Right ventricle myocardium inferior (tissue), 1 donor: ENCODE results near the gene KIF17. TPM values are rescaled to one million over a fixed set of nuclear protein-coding genes. Genes with fewer than 3 reads are reported as not detected.
A peak's percentile ranks its signal among the peaks of the same experiment; 100 is the strongest.

ENCODE experiments used
- ATAC-seq: fragments of 200-7000 bp; cut with Tn5 transposase; one replicate; pipeline ENCODE4 v1.9.1; 2020; ENCODE audit warnings: mild to moderate bottlenecking, moderate library complexity
- DNase-seq: peaks from one replicate; pipeline ENCODE4 v3.0.0; 2021; ENCODE audit errors: missing footprints
- intact Hi-C: fragments of 100-400 bp; cut with DNase I; formaldehyde crosslinking; loops from one replicate; pipeline ENCODE4 v1.11.0; 2022
- total RNA-seq: library from RNA; stranded (reverse); fragmentation: NEBNext Ultra II Directional; extraction: Animal tissue kit (Norgen Biotek cat#: 25700); gene quantifications from one replicate; pipeline ENCODE4 v1.2.1, GENCODE V29; 2021
- donor health status: DM: no; HTN: yes; CAD: no; lungs with severe emphysema.

The KIF17 gene
- total RNA-seq, 1 donor from 2014 or later = 6.0 TPM

DNA sequence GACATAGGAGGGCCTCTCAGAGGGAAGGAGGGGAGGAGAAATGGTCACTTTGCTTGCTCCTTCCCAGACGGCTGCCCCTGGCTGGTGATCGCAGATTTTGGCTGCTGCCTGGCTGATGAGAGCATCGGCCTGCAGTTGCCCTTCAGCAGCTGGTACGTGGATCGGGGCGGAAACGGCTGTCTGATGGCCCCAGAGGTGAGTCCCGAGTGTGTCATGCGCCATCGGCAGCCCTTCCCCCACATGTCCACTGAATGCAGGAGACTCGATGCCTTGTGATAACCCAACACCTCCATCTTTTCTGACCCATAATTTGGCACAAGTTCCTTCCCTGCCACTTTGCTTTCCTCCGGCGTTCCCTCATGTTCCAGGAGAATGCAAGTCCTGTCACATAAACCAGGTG lies 69.4 kb downstream of the KIF17 start:
- ATAC-seq (no peak), DNase-seq (no peak)
- intact Hi-C loops = no loop called here

DNA sequence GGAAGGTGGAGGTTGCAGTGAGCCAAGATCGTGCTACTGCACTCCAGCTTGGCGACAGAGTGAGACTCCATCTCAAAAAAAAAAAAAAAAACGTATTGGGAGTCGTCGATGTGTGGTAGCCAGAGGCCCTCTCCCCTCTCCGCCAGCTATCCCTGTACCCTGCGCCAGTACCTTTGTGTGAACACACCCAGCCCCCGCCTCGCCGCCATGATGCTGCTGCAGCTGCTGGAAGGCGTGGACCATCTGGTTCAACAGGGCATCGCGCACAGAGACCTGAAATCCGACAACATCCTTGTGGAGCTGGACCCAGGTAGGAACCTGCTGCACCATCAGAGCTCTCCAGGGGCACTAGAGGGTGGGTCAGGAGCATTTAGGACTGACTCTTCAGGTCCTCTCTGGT lies 72.4 kb downstream of the KIF17 start:
- ATAC-seq (no peak), DNase-seq (no peak)
- intact Hi-C loops = no loop called here

- ATAC-seq (no peak), DNase-seq (no peak)
- intact Hi-C loops = no loop called here
These were observed 73.4 kb downstream of the KIF17 start for GRCh38 chr1:20644416-20644815.

- ATAC-seq (no peak), DNase-seq (no peak)
- intact Hi-C loops = no loop called here
These were observed 74.7 kb downstream of the KIF17 start for GRCh38 chr1:20643080-20643479.

DNA sequence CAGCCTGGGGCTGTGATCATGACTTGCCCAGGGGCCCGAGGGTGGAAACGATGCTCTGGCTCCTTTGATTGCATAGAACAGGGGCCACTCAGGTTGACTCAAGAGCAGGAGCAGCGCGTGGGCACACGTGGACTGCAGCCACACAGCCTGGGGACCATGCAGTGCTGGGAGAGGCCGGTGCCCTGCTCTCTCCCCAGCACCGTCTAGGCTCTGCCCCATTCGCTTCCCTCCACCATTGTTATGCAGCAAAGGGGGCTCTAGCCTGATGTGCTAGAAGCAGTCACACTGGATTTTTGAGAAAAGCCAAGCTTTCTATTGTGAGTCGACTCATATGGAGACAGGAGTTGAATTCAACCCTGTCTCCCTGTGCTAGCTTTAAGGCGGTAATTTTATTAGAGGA lies 75.8 kb downstream of the KIF17 start:
- ATAC-seq = no peak
- no peak for DNase-seq
- intact Hi-C loops = loop anchor here (2.0 kb wide), 1 partner anchor 67 kb away; no protein-coding TSS in a partner anchor

DNA sequence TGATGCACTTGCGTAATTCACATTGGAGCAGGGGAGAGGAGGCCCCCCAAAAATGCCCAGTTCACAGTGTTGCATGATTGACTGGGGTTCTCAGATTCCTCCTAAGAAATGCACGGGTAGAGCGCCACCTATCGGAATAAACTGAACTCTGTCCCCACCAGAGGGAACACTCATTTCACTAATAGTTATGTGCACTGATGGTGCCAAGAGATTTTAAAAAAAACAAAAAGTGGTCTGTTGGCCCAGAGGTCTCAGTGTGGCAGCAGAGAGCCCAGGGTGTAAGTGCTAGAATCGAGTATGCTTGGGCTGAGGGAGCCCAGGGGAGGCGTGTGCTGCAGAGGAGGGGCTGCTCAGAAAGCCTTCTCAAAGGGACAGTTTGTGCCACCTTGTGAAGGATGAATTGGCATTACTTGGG lies 77.6 kb downstream of the KIF17 start:
- no peak for DNase-seq
- intact Hi-C loops = loop anchor here (2.0 kb wide), 1 partner anchor 65 kb away; no protein-coding TSS in a partner anchor
- ATAC-seq = no peak

DNA sequence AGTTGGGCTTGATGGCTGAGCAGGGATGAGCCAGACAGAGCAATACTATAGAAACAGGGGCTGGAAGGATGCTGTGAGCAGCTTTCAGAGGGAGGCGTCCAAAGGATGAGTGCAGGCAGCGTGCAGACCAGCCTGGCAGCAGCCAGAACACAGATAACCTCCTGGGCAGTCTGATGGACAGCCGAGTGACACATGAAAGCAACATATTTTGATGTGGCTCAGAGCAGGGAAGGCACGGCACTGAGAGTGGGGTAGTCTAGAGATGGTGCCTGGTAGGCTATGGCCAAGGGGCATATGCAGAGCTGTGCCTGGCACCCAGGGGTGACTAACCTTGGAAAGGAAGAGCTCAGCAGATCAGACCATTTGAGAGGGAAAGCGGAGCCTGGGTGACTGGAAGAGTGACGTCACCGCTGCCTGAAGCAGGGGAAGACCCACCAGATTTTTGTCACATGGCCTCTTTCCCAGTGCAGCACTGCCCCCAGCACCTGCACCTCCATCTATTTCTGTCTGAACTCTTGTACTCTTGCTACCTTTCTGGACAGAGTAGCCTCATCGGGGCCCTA lies 80.9 kb downstream of the KIF17 start:
- intact Hi-C loops = no loop called here
- DNase-seq (no peak), ATAC-seq (no peak)

DNA sequence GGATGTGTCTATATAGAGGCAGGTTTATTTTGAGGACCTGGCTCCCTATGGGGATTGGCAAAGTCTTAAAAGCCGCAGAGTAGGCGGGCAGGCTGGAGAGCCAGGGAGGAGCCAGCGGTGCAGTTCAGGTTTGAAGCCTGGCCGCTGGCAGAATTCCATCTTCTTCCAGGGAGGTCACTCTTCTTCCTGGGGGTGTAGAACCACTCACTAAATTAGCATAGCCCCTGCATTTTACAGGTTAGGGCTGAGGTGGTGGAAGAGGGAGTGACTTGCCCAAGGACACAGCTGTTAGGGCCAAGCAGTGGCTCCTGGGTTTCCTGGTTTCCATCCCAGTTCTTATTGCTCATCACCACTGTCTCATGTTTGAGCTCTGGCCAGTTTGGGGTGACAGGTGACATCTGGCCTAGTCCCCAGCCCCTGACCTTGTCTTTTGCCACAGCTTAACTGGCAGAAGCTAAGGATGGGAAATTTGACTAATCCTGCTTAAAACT lies 83.2 kb downstream of the KIF17 start:
- DNase-seq (no peak), ATAC-seq (peak; percentile 64)
- intact Hi-C loops = loop anchor here (5.0 kb wide), 1 partner anchor 57 kb away; no protein-coding TSS in a partner anchor

- no peak for ATAC-seq
- intact Hi-C loops = loop anchor here (5.0 kb wide), 1 partner anchor 57 kb away; no protein-coding TSS in a partner anchor
- DNase-seq = no peak
These were observed 83.7 kb downstream of the KIF17 start for GRCh38 chr1:20634065-20634593.

DNA sequence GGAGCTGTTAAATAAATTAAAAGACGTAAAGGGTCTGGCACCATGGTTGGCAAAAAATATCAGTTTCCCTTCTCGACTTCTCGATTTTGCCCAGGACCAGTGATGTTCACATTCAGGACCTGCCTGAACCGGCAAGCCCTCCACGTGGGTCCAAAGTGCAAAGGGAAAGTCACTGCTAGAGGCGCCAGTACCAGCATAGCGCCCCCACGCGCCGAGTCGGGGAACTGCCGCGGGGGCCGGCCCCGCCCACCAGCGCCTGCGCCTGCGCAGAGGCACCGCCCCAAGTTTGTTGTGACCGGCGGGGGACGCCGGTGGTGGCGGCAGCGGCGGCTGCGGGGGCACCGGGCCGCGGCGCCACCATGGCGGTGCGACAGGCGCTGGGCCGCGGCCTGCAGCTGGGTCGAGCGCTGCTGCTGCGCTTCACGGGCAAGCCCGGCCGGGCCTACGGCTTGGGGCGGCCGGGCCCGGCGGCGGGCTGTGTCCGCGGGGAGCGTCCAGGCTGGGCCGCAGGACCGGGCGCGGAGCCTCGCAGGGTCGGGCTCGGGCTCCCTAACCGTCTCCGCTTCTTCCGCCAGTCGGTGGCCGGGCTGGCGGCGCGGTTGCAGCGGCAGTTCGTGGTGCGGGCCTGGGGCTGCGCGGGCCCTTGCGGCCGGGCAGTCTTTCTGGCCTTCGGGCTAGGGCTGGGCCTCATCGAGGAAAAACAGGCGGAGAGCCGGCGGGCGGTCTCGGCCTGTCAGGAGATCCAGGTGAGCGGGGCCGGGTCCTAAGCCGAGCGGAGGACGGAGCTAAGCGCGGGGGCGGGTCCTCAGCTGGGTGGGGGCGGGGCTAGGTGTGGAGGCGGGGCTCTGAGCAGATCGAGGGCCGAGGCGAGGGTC lies 84.4 kb downstream of the KIF17 start, which contains the start of gene PINK1:
PINK1 (plus strand) TSS at position 269 of the 875 bp plus-strand sequence; CDS start at position 360, 91 bp downstream.
- peak; percentile 91 for ATAC-seq
- intact Hi-C loops = loop anchor here (1.0 to 5.0 kb wide), 2 partner anchors 56 to 111 kb away; no protein-coding TSS in a partner anchor

DNA sequence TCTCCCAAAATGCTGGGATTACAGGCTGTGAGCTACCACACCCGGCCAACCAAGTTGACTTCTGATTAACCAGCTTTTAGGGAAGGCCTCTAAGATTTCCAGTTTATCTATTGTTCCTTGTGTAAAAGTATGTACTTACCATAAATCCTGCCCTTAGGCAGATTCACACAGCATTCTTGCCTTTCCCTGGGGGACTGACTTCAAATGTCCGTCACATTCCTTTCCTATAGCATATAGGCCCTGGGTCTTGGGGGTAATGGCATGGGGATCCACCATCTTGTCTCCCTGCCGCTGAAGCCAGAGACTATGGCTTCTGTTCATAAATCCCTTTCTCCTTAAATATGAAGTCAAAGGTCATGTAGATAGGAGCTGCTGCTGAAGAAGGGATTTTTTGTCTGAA lies 85.4 kb downstream of the KIF17 start:
- DNase-seq = no peak
- intact Hi-C loops = loop anchor here (5.0 kb wide), 1 partner anchor 55 kb away; no protein-coding TSS in a partner anchor
- ATAC-seq = no peak

More for the DNA sequence above, 84.4 kb downstream of the KIF17 start, which contains the start of gene PINK1:
- peak; percentile 94 for DNase-seq

- DNase-seq = no peak
- intact Hi-C loops = loop anchor here (5.0 kb wide), 1 partner anchor 53 kb away; no protein-coding TSS in a partner anchor
- ATAC-seq = no peak
These were observed 87.1 kb downstream of the KIF17 start for GRCh38 chr1:20630729-20631128.

DNA sequence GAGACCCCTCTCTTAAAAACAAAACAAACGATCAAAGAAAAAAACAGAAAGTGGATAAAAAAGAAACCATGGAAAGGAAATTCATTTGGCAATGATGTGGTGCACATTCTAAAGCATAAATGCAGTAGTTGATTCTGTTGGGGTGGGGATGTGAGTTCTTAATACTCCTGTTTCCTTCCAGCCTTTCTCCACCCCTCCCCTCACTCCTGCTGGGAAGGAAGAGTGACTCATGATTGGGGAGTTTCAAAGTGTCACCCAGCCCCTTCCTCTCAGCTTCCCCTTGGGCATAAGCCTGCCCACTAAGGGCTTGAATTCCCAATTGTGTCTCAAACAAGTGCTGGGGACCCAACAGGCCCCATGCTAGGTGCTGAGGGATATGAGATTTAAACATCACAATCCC lies 91.3 kb downstream of the KIF17 start:
- DNase-seq = no peak
- intact Hi-C loops = no loop called here
- no peak for ATAC-seq

DNA sequence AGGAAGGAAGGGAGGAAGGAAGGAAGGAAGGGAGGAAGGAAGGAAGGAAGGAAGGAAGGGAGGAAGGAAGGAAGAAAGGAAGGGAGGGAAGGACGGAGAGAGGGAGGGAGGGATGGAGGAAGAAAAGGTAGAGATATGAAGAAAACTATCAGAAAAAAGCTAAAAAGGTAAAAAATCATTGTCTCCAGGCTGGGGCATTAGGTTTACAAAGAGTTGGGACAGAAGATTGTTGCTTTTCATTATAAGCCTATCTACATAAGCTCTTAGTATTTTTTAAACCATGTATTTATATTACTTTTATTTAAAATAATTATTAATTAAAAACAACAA lies 91.7 kb downstream of the KIF17 start:
- ATAC-seq (no peak), DNase-seq (no peak)
- intact Hi-C loops = no loop called here

DNA sequence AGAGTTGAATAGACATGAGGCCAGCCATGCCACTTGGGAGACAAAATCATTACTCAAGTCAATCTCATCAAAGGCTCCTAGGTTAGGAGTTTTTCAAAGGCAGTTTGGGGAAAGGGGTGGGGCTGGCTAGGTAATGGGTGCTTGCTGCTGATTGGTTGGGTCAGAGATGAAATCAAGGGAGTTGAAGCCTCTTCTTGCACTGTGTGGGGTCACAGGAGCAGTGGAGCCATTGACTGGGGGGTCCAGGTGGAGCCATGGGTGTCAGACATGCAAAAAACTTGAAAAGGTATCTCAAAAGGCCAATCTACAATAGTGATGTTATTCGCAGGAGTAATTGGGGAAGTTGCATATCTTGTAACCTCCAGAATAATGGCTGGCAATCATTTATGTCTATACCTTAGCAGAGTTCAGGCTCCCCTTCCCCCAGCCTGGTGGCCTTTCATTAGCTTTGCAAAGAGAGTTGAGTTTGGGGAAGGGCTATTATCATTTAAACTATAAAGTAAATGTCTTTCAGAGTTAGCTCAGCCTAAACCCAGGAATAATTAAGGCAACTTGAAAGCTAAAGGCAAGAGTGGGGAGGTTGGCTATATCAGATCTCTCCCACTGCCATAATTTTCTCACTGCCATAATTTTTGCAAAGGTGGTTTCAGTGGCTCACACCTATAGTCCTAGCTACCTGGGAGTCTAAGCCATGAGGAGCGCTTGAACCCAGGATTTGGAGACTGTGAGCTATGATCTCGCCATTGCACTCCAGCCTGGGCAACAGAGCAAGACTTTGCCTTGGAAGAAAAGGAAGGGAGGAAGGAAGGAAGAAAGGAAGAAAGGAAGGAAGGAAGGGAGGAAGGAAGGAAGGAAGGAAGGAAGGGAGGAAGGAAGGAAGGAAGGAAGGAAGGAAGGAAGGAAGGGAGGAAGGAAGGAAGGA lies 92.4 kb downstream of the KIF17 start:
- intact Hi-C loops = no loop called here
- DNase-seq (no peak), ATAC-seq (no peak)

DNA sequence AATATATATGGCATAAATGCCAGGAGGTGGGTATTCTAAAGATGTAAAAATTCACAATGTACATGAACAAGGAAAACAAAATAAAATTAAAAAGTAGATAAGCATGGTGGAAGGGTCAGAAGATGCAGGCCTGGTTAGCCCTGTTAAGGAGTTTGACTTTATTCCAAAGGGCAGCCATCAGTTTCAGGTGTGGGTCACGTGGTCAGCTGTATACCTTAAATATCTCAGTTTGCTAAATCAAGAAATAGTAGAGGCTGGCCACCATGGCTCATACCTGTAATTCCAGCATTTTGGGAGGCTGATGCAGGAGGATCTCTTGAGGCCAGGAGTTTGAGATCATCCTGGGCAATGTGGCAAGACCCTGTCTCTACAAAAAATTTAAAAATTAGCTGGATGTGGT lies 93.1 kb downstream of the KIF17 start:
- ATAC-seq (no peak), DNase-seq (no peak)
- intact Hi-C loops = no loop called here

GRCh38 chr1:20621012-20621411 lies 96.8 kb downstream of the KIF17 start:
- ATAC-seq = no peak
- DNase-seq = no peak
- intact Hi-C loops = no loop called here

GRCh38 chr1:20619999-20620398 lies 97.8 kb downstream of the KIF17 start:
- DNase-seq = no peak
- intact Hi-C loops = no loop called here
- no peak for ATAC-seq

- intact Hi-C loops = no loop called here
- ATAC-seq (no peak), DNase-seq (no peak)
These were observed 99.3 kb downstream of the KIF17 start for GRCh38 chr1:20618550-20618949.
